K562 (cell line): ENCODE results near the gene NAPA. TPM values are rescaled to one million over a fixed set of nuclear protein-coding genes. Genes with fewer than 3 reads are reported as not detected.
A peak's percentile ranks its signal among the peaks of the same experiment; 100 is the strongest.

Source experiments
- ASH1L ChIP-seq: fragments of 450-650 bp; IDR thresholded peaks from 2 replicates; pipeline ENCODE4 v1.6.1; 2018; ENCODE audit warnings: borderline replicate concordance, mild to moderate bottlenecking, low read depth; ENCODE audit not compliant: partially characterized antibody
- CSDE1 ChIP-seq, 2 experiments: fragments of 450-650 bp; IDR thresholded peaks; 2 replicates each; pipeline ENCODE4 v1.6.1; 2016; ENCODE audit warnings: mild to moderate bottlenecking in 1 of 2
- ERF ChIP-seq: fragments of 450-650 bp; formaldehyde crosslinking; IDR thresholded peaks from 2 replicates; pipeline ENCODE4 v1.4.0; 2020; ENCODE audit warnings: mild to moderate bottlenecking, mixed read lengths
- GATAD2B ChIP-seq: fragments of 450-650 bp; IDR thresholded peaks from 2 replicates; pipeline ENCODE4 v1.6.1; 2017; ENCODE audit warnings: mild to moderate bottlenecking, borderline replicate concordance
- HNRNPK ChIP-seq: fragments of 200-400 bp; formaldehyde crosslinking; IDR thresholded peaks from one replicate; pipeline ENCODE4 v1.6.1; 2018; ENCODE audit warnings: mild to moderate bottlenecking, low read depth, low read length; ENCODE audit not compliant: poor library complexity, severe bottlenecking
- JUN ChIP-seq, 2 experiments: sonication (generic) in 1 of 2; formaldehyde crosslinking in 1 of 2; IDR thresholded peaks; 2 replicates each; pipeline versions ENCODE4 v1.6.1 to v1.8.0; 2012 to 2022; ENCODE audit warnings: borderline replicate concordance in 2 of 2, mild to moderate bottlenecking in 2 of 2, improper control_type of control experiment in 1 of 2, low read depth in 1 of 2, low read length in 1 of 2, missing genetic modification reagents in 1 of 2
- TEAD4 ChIP-seq, 2 experiments: sonication (generic) in 1 of 2; formaldehyde crosslinking in 1 of 2; IDR thresholded peaks; 2 replicates each; pipeline versions ENCODE4 v1.6.1 to v1.8.0; 2012 to 2022; ENCODE audit warnings: borderline replicate concordance in 1 of 2, inconsistent platforms in 1 of 2, low read length in 1 of 2, mild to moderate bottlenecking in 1 of 2, missing genetic modification reagents in 1 of 2
- TRIM28 ChIP-seq: fragments of 450-650 bp; IDR thresholded peaks from 2 replicates; pipeline ENCODE4 v1.6.1; 2017
- XRCC3 ChIP-seq: fragments of 450-650 bp; IDR thresholded peaks from 2 replicates; pipeline ENCODE4 v1.6.1; 2017; ENCODE audit warnings: mild to moderate bottlenecking, moderate library complexity
- polyA plus RNA-seq, 8 experiments: library from polyadenylated mRNA; depleted of rRNA in 4 of 8; stranded (reverse) in 5 of 8; unstranded in 3 of 8; fragments of >200 nt; fragmentation: Nextera tagmentation in 2 of 8; fragmentation: Illumina TruSeq in 1 of 8; extraction: Ambion mirVana in 2 of 8; extraction: Trizol in 1 of 8; gene quantifications; 2 replicates each; pipeline versions ENCODE4 v1.2.1 to v1.2.3, GENCODE V29; 2011 to 2014; ENCODE audit warnings: inconsistent platforms in 1 of 8, missing spikeins in 1 of 8
- total RNA-seq, 7 experiments: library from RNA; depleted of rRNA in 6 of 7; stranded (reverse); fragments of >200 nt in 6 of 7; fragmentation: Illumina TruSeq in 2 of 7; extraction: Trizol in 2 of 7; gene quantifications; 2 replicates each; pipeline versions ENCODE4 v1.2.1 to v1.2.3, GENCODE V29; 2011 to 2021; ENCODE audit warnings: low replicate concordance in 1 of 7
- TF ChIP-seq, protein P1 (sequence below), 2 experiments: fragments of 200-800 bp in 1 of 2; sonication (Bioruptor generic) in 1 of 2; sonication (generic) in 1 of 2; formaldehyde crosslinking in 1 of 2; IDR thresholded peaks in 1 of 2; conservative IDR thresholded peaks in 1 of 2; 2 replicates each; pipeline versions ENCODE4 v1.5.0 to v1.6.1; 2016 to 2020; ENCODE audit warnings: missing compliant biosample characterization in 1 of 2, missing genetic modification characterization in 1 of 2, missing genetic modification reagents in 1 of 2
- TF ChIP-seq, protein P2 (sequence below): fragments of 250-450 bp; sonication (Bioruptor Pico); IDR thresholded peaks from 2 replicates; pipeline ENCODE4 v1.4.0; 2020
- TF ChIP-seq, protein P3 (sequence below): fragments of 450-650 bp; IDR thresholded peaks from 2 replicates; pipeline ENCODE4 v1.7.0; 2016; ENCODE audit warnings: borderline replicate concordance

NAPA gene
- total and polyA plus RNA-seq, 9 of the 15 experiments (the other 6 are each of a cell fraction or from before 2014, with no cell fraction given) = 5.4 to 98.6 (median 77.5) TPM

DNA sequence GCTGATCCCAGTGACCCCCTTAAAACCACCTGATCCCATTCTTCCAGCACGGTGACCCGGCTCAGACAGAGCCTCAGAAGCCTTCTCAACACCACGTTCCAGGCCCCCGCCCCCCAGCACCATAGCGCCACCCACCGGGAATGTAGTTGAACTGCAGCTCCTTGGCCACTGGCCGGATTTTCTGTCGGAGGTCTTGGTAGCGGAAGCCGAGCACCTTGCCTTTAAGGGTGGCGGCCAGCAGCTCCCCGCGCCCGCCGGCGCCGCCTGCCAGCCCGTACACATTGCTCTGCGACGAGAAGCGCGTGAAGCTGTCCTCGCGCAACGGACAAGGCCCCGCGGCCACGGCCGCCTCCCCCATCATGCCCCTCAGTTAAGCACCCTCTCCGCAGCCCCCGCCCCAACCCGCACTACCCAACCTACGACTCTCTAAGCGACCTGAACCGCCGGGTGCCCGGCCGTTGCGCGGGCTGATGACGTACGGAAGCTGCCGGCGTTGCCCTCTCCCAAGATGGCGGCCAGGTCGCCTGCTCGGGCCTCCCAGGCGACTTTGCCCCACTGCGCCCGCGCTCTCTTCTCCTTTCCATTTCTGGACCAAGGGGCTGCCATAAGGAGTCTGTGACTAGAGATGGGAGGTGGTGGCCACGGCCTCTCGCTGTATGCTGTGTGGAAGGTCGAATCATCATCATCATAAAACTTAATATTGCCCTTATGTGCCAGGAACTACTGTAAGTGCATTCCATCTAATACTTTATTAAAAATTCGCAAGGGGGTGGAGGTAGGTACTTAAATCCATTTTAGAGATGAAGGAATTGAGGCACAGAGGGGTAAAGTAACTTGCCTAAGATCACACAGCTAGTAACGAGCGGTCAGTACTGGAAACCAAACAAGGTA, 30.8 kb downstream of the NAPA start, which contains the start of gene KPTN (continued):
- no peak for TF ChIP-seq GATAD2B
- TF ChIP-seq, protein P1, sequence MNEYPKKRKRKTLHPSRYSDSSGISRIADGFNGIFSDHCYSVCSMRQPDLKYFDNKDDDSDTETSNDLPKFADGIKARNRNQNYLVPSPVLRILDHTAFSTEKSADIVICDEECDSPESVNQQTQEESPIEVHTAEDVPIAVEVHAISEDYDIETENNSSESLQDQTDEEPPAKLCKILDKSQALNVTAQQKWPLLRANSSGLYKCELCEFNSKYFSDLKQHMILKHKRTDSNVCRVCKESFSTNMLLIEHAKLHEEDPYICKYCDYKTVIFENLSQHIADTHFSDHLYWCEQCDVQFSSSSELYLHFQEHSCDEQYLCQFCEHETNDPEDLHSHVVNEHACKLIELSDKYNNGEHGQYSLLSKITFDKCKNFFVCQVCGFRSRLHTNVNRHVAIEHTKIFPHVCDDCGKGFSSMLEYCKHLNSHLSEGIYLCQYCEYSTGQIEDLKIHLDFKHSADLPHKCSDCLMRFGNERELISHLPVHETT (CRISPR knock-in tag; conservative IDR thresholded peaks at IDR 0.05 in 1 of 2, IDR thresholded peaks at IDR 0.05 in 1 of 2) = peak in 1 of 2 experiments; percentile 67; a peak in 2 of 4 replicates
- TF ChIP-seq, protein P2, sequence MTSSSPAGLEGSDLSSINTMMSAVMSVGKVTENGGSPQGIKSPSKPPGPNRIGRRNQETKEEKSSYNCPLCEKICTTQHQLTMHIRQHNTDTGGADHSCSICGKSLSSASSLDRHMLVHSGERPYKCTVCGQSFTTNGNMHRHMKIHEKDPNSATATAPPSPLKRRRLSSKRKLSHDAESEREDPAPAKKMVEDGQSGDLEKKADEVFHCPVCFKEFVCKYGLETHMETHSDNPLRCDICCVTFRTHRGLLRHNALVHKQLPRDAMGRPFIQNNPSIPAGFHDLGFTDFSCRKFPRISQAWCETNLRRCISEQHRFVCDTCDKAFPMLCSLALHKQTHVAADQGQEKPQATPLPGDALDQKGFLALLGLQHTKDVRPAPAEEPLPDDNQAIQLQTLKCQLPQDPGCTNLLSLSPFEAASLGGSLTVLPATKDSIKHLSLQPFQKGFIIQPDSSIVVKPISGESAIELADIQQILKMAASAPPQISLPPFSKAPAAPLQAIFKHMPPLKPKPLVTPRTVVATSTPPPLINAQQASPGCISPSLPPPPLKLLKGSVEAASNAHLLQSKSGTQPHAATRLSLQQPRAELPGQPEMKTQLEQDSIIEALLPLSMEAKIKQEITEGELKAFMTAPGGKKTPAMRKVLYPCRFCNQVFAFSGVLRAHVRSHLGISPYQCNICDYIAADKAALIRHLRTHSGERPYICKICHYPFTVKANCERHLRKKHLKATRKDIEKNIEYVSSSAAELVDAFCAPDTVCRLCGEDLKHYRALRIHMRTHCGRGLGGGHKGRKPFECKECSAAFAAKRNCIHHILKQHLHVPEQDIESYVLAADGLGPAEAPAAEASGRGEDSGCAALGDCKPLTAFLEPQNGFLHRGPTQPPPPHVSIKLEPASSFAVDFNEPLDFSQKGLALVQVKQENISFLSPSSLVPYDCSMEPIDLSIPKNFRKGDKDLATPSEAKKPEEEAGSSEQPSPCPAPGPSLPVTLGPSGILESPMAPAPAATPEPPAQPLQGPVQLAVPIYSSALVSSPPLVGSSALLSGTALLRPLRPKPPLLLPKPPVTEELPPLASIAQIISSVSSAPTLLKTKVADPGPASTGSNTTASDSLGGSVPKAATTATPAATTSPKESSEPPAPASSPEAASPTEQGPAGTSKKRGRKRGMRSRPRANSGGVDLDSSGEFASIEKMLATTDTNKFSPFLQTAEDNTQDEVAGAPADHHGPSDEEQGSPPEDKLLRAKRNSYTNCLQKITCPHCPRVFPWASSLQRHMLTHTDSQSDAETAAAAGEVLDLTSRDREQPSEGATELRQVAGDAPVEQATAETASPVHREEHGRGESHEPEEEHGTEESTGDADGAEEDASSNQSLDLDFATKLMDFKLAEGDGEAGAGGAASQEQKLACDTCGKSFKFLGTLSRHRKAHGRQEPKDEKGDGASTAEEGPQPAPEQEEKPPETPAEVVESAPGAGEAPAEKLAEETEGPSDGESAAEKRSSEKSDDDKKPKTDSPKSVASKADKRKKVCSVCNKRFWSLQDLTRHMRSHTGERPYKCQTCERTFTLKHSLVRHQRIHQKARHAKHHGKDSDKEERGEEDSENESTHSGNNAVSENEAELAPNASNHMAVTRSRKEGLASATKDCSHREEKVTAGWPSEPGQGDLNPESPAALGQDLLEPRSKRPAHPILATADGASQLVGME (CRISPR knock-in tag) = no peak
- no peak for TF ChIP-seq ASH1L
- TF ChIP-seq, protein P3, sequence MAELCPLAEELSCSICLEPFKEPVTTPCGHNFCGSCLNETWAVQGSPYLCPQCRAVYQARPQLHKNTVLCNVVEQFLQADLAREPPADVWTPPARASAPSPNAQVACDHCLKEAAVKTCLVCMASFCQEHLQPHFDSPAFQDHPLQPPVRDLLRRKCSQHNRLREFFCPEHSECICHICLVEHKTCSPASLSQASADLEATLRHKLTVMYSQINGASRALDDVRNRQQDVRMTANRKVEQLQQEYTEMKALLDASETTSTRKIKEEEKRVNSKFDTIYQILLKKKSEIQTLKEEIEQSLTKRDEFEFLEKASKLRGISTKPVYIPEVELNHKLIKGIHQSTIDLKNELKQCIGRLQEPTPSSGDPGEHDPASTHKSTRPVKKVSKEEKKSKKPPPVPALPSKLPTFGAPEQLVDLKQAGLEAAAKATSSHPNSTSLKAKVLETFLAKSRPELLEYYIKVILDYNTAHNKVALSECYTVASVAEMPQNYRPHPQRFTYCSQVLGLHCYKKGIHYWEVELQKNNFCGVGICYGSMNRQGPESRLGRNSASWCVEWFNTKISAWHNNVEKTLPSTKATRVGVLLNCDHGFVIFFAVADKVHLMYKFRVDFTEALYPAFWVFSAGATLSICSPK = peak; percentile 100
- peak; percentile 80 for TF ChIP-seq TEAD4 (IDR thresholded peaks at IDR 0.05; ENCODE audit: low read length)
- TF ChIP-seq TEAD4 (CRISPR knock-in tag; IDR thresholded peaks at IDR 0.05; ENCODE audit: borderline replicate concordance) = peak; percentile 94
- TF ChIP-seq XRCC3 = no peak
- no peak for TF ChIP-seq HNRNPK
- no peak for TF ChIP-seq TRIM28
- peak; percentile 77 for TF ChIP-seq ERF (CRISPR knock-in tag)
- no peak; the same call in 1 of the 2 replicates for TF ChIP-seq JUN (IDR thresholded peaks at IDR 0.05; ENCODE audit: borderline replicate concordance, low read depth, low read length)
- no peak for TF ChIP-seq JUN (CRISPR knock-in tag; IDR thresholded peaks at IDR 0.05; ENCODE audit: borderline replicate concordance)
- TF ChIP-seq CSDE1 (IDR thresholded peaks at IDR 0.05) = peak in 1 of 2 experiments; percentile 97; a peak in 2 of 4 replicates
